PC-9 (cell line): ENCODE results near the gene PRIMA1. TPM values are rescaled to one million over a fixed set of nuclear protein-coding genes. Genes with fewer than 3 reads are reported as not detected.

Experiments used
- BruUV-seq: library from RNA; stranded (reverse); fragments of 400-500 nt; replicated peaks from 2 replicates; lab custom pipeline; 2021; lab: Mats Ljungman, UMichigan
- CTCF ChIA-PET: fragments of 300-600 bp; sonication (Branson Sonifier 250); formaldehyde crosslinking; loops from one replicate; lab custom pipeline; 2022; ENCODE audit warnings: antibody characterized with exemption; lab: Charles Lee
- POLR2A ChIA-PET: fragments of 300-600 bp; sonication (Branson Sonifier 250); formaldehyde crosslinking; loops from one replicate; lab custom pipeline; 2022; ENCODE audit warnings: antibody characterized with exemption; ENCODE audit not compliant: unreplicated experiment; lab: Charles Lee
- DNase-seq, 2 experiments: peaks; one replicate each; pipeline versions ENCODE4 v3.0.0 to v3.0.0-alpha.2; 2015 to 2022; ENCODE audit warnings: mixed read lengths in 1 of 2
- H2AFZ ChIP-seq: fragments of 200-600 bp; sonication (generic); 2 replicates; pipeline ENCODE4 v1.8.1; 2017; ENCODE audit warnings: antibody characterized with exemption
- H3F3A ChIP-seq: fragments of 200-600 bp; sonication (generic); 2 replicates; pipeline ENCODE4 v1.8.1; 2017; ENCODE audit warnings: antibody characterized with exemption, mild to moderate bottlenecking, low read depth; ENCODE audit not compliant: insufficient read depth
- H3K27ac ChIP-seq: fragments of 200-600 bp; sonication (generic); 2 replicates; pipeline ENCODE4 v1.6.1; 2016; ENCODE audit warnings: mixed run types
- H3K27me3 ChIP-seq: fragments of 200-600 bp; sonication (generic); 2 replicates; pipeline ENCODE4 v1.6.1; 2016; ENCODE audit warnings: low read depth, mixed run types; ENCODE audit not compliant: insufficient read depth
- H3K36me3 ChIP-seq: fragments of 200-600 bp; sonication (generic); 2 replicates; pipeline ENCODE4 v1.6.1; 2016; ENCODE audit warnings: low read depth, mixed run types
- H3K4me1 ChIP-seq: fragments of 200-600 bp; sonication (generic); replicated peaks from 2 replicates; pipeline ENCODE4 v1.6.1; 2016; ENCODE audit warnings: mixed run types; ENCODE audit not compliant: insufficient read depth
- H3K4me2 ChIP-seq: fragments of 200-600 bp; sonication (generic); 2 replicates; pipeline ENCODE4 v1.6.1; 2017; ENCODE audit warnings: mixed run types
- H3K4me3 ChIP-seq: fragments of 200-600 bp; sonication (generic); 2 replicates; pipeline ENCODE4 v1.6.1; 2016; ENCODE audit warnings: mixed run types
- H3K79me2 ChIP-seq: fragments of 200-600 bp; sonication (generic); 2 replicates; pipeline ENCODE4 v1.6.1; 2017; ENCODE audit warnings: low read depth, mixed run types
- H3K9me2 ChIP-seq: fragments of 200-600 bp; sonication (generic); 2 replicates; pipeline ENCODE4 v1.8.1; 2017; ENCODE audit warnings: mild to moderate bottlenecking; ENCODE audit not compliant: insufficient read depth
- H3K9me3 ChIP-seq: fragments of 200-600 bp; sonication (generic); 2 replicates; pipeline ENCODE4 v1.8.1; 2016; ENCODE audit warnings: low read depth; ENCODE audit not compliant: insufficient read depth
- H4K20me1 ChIP-seq: fragments of 200-600 bp; sonication (generic); 2 replicates; pipeline ENCODE4 v1.8.1; 2017; ENCODE audit not compliant: insufficient read depth
- CTCF ChIP-seq: fragments of 200-600 bp; sonication (generic); conservative IDR thresholded peaks from 2 replicates; pipeline ENCODE4 v1.6.1; 2017; ENCODE audit warnings: mixed run types, antibody characterized with exemption, mild to moderate bottlenecking, moderate library complexity
- EZH2 ChIP-seq: fragments of 200-600 bp; sonication (generic); IDR thresholded peaks from 2 replicates; pipeline ENCODE4 v1.8.0; 2017; ENCODE audit warnings: antibody characterized with exemption, low read depth
- intact Hi-C: fragments of 100-400 bp; cut with micrococcal nuclease; formaldehyde crosslinking; loops from one replicate; pipeline ENCODE4 v1.10.0; 2022; ENCODE audit not compliant: unreplicated experiment
- total RNA-seq: library from RNA; stranded (reverse); gene quantifications from 2 replicates; pipeline ENCODE4 v1.2.3, GENCODE V29; 2021

PRIMA1 gene
- total RNA-seq, 1 experiment from 2014 or later = not detected

DNA sequence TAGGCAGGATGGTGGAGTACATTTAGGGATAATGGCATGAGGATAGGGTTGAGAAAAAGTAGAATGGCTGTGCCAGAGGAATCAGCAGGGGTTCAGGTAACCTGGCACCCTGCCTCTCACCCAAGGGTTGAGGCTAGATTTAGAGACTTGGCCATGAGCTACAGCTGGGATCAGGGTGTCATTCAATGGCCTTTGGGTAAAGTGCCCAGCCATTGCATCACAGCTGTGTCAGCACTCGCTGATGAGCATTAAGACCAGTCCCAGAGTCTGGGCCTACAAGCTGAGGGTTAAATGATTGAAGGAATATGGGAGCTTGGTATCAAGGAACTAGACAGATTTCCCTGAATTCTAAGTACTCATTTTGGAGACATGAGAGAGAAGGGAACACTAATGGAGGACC, 113.9 kb downstream of the PRIMA1 start:
- no peaks in the 10 kb centered on the region for H3K36me3 ChIP-seq
- ChIA-PET CTCF (no interaction called here), POLR2A (no interaction called here)
- DNase-seq = no peak
- H3K4me3 ChIP-seq = no peak overlapping the region
- H3K4me2 ChIP-seq = no peak overlapping the region
- no peaks in the 10 kb centered on the region for H3F3A ChIP-seq
- no peaks in the 10 kb centered on the region for H3K9me2 ChIP-seq
- H3K4me1 ChIP-seq = no peaks in the 10 kb centered on the region
- H3K9me3 ChIP-seq = no peaks in the 10 kb centered on the region
- TF ChIP-seq EZH2 = no peak
- TF ChIP-seq CTCF = no peak
- peaks cover 20% of the 10 kb centered on the region; the same call in 1 of the 2 replicates for H3K27me3 ChIP-seq
- intact Hi-C loops = no loop called here
- BruUV-seq = no TSS peak
- H4K20me1 ChIP-seq = no peaks in the 10 kb centered on the region
- H2AFZ ChIP-seq = no peak overlapping the region
- H3K27ac ChIP-seq = no peak overlapping the region
- H3K79me2 ChIP-seq = no peaks in the 10 kb centered on the region

- no peak for DNase-seq
- Histone ChIP-seq H2AFZ (no peak overlapping the region), H3K9me2 (no peaks in the 10 kb centered on the region), H4K20me1 (no peaks in the 10 kb centered on the region), H3K79me2 (no peaks in the 10 kb centered on the region), H3K27me3 (0 out of 2 replicates have a peak, but pooled peaks cover 13% of the 10 kb centered on the region), H3K36me3 (no peaks in the 10 kb centered on the region), H3K4me3 (no peak overlapping the region), H3K4me2 (no peak overlapping the region), H3K9me3 (peaks cover 7% of the 10 kb centered on the region; the same call in 1 of the 2 replicates), H3K27ac (no peak overlapping the region), H3F3A (no peaks in the 10 kb centered on the region), H3K4me1 (no peaks in the 10 kb centered on the region)
- TF ChIP-seq CTCF (no peak), EZH2 (no peak)
- intact Hi-C loops = no loop called here
- no TSS peak for BruUV-seq
- POLR2A ChIA-PET = no interaction called here
- CTCF ChIA-PET = no interaction called here
Observed at GRCh38 chr14:93669632-93670031, 118.7 kb downstream of the PRIMA1 start.

Other genes with a start within 250 kb of the PRIMA1 start
- gene FAM181A, start 138.9 kb upstream of the PRIMA1 start, total RNA-seq = not detected in 2 replicates
- not detected in 2 replicates for gene ASB2, start 188.1 kb upstream of the PRIMA1 start, total RNA-seq
- gene CCDC197, start 208.8 kb upstream of the PRIMA1 start, total RNA-seq = not detected in 2 replicates
- 0.43 and 0.55 TPM in 2 replicates for gene OTUB2, start 237.9 kb upstream of the PRIMA1 start, total RNA-seq